IMR-90 (cell line): ENCODE data around the gene MTOR. TPM values are rescaled to one million over a fixed set of nuclear protein-coding genes. Genes with fewer than 3 reads are reported as not detected.
"Not testable (repeated sequence)": the region's sequence is repeated elsewhere in the genome, so short reads cannot be mapped to it uniquely, and the experiment has no call there.

Experiments
- ATAC-seq: fragments of 200-7000 bp; cut with Tn5 transposase; 2 replicates; pipeline ENCODE4 v1.9.1; 2020; ENCODE audit warnings: low read depth, mild to moderate bottlenecking, moderate library complexity
- BruUV-seq: library from RNA; stranded (reverse); fragments of 400-500 nt; replicated peaks from 2 replicates; lab custom pipeline; 2021; lab: Mats Ljungman, UMichigan
- CTCF ChIA-PET: fragments of 300-600 bp; formaldehyde crosslinking; extraction: SDS; loops from one replicate; lab custom pipeline; 2021; ENCODE audit warnings: antibody characterized with exemption; lab: Yijun Ruan, JAX
- POLR2A ChIA-PET: fragments of 300-600 bp; sonication (Branson Sonifier 250); formaldehyde crosslinking; loops from one replicate; lab custom pipeline; 2022; ENCODE audit warnings: antibody characterized with exemption; ENCODE audit not compliant: unreplicated experiment; lab: Charles Lee
- DNase-seq: peaks from one replicate; pipeline ENCODE4 v3.0.0; 2013
- H2AFZ ChIP-seq: replicated peaks from 2 replicates; pipeline ENCODE3; 2013; ENCODE audit warnings: low read length, mild to moderate bottlenecking; ENCODE audit not compliant: poor library complexity
- H2AK5ac ChIP-seq: 2 replicates; pipeline ENCODE4 v1.6.1; 2013; ENCODE audit warnings: low read depth, low read length, inconsistent platforms
- H2AK9ac ChIP-seq: replicated peaks from 2 replicates; pipeline ENCODE3; 2013; ENCODE audit warnings: mild to moderate bottlenecking, low read depth, low read length, moderate library complexity; ENCODE audit not compliant: poor library complexity
- H2BK120ac ChIP-seq: 2 replicates; pipeline ENCODE4 v1.6.1; 2013; ENCODE audit warnings: low read depth, low read length, inconsistent platforms
- H2BK15ac ChIP-seq: 3 replicates; pipeline ENCODE4 v1.6.1; 2013; ENCODE audit warnings: low read depth, low read length, inconsistent platforms
- H2BK20ac ChIP-seq: 2 replicates; pipeline ENCODE4 v1.6.1; 2013; ENCODE audit warnings: low read depth, mild to moderate bottlenecking, inconsistent platforms, low read length, moderate library complexity
- H2BK5ac ChIP-seq: 2 replicates; pipeline ENCODE4 v1.6.1; 2013; ENCODE audit warnings: mild to moderate bottlenecking, low read depth, low read length, inconsistent platforms; ENCODE audit not compliant: poor library complexity, severe bottlenecking
- H3K14ac ChIP-seq: replicated peaks from 2 replicates; pipeline ENCODE4 v1.6.1; 2013; ENCODE audit warnings: low read depth, low read length, inconsistent platforms
- H3K18ac ChIP-seq: 2 replicates; pipeline ENCODE4 v1.6.1; 2013; ENCODE audit warnings: low read depth, low read length, control low read depth
- H3K23ac ChIP-seq: 2 replicates; pipeline ENCODE4 v1.6.1; 2013; ENCODE audit warnings: low read depth, low read length, inconsistent platforms
- H3K27ac ChIP-seq: 2 replicates; pipeline ENCODE4 v1.5.1; 2013; ENCODE audit warnings: mild to moderate bottlenecking, control low read depth, low read length; ENCODE audit not compliant: insufficient read depth
- H3K27me3 ChIP-seq: 2 replicates; pipeline ENCODE4 v1.6.1; 2013; ENCODE audit warnings: low read length; ENCODE audit not compliant: control insufficient read depth, insufficient read depth
- H3K36me3 ChIP-seq: 2 replicates; pipeline ENCODE4 v1.6.1; 2013; ENCODE audit warnings: low read length, mixed read lengths; ENCODE audit not compliant: control insufficient read depth, insufficient read depth
- H3K4ac ChIP-seq: 2 replicates; pipeline ENCODE4 v1.6.1; 2013; ENCODE audit warnings: low read depth, low read length, inconsistent platforms
- H3K4me1 ChIP-seq: 2 replicates; pipeline ENCODE4 v1.6.1; 2013; ENCODE audit warnings: low read length, mixed read lengths; ENCODE audit not compliant: control insufficient read depth, insufficient read depth
- H3K4me2 ChIP-seq: 2 replicates; pipeline ENCODE4 v1.6.1; 2013; ENCODE audit warnings: low read depth, mild to moderate bottlenecking, control low read depth, low read length, moderate library complexity
- H3K4me3 ChIP-seq: 2 replicates; pipeline ENCODE4 v1.5.1; 2013; ENCODE audit warnings: low read depth, mild to moderate bottlenecking, control low read depth, low read length, moderate library complexity; ENCODE audit not compliant: insufficient read depth
- H3K56ac ChIP-seq: 2 replicates; pipeline ENCODE4 v1.6.1; 2013; ENCODE audit warnings: low read length, inconsistent platforms; ENCODE audit not compliant: insufficient read depth; ENCODE audit errors: extremely low read depth
- H3K79me1 ChIP-seq, 2 experiments: 2 replicates each; pipeline ENCODE4 v1.6.1; 2013; ENCODE audit warnings: low read length in 2 of 2, inconsistent platforms in 1 of 2, low read depth in 1 of 2
- H3K9ac ChIP-seq: 2 replicates; pipeline ENCODE4 v1.6.1; 2013; ENCODE audit warnings: low read depth, low read length, control low read depth
- H3K9me1 ChIP-seq: 2 replicates; pipeline ENCODE4 v1.6.1; 2013; ENCODE audit warnings: low read length, inconsistent platforms; ENCODE audit not compliant: insufficient read depth
- H3K9me3 ChIP-seq: 2 replicates; pipeline ENCODE4 v1.6.1; 2013; ENCODE audit warnings: low read length; ENCODE audit not compliant: control insufficient read depth, insufficient read depth
- H4K20me1 ChIP-seq: 2 replicates; pipeline ENCODE4 v1.6.1; 2013; ENCODE audit warnings: low read length, inconsistent platforms; ENCODE audit not compliant: insufficient read depth
- H4K5ac ChIP-seq: 2 replicates; pipeline ENCODE4 v1.6.1; 2013; ENCODE audit warnings: mild to moderate bottlenecking, low read depth, low read length, control low read depth
- H4K8ac ChIP-seq, 2 experiments: 2 replicates each; pipeline ENCODE4 v1.6.1; 2013; ENCODE audit warnings: low read depth in 2 of 2, low read length in 2 of 2, control low read depth in 1 of 2, inconsistent platforms in 1 of 2
- H4K91ac ChIP-seq: 2 replicates; pipeline ENCODE4 v1.6.1; 2013; ENCODE audit warnings: low read depth, low read length, inconsistent platforms; ENCODE audit not compliant: insufficient read depth
- WGBS, 2 experiments: methylation state at CpG; one replicate each; pipeline versions ENCODE4 v1.1.5 to v1.1.7; 2013; ENCODE audit warnings: missing lambda C conversion rate in 2 of 2; ENCODE audit not compliant: insufficient read length in 1 of 2; ENCODE audit errors: extremely low coverage in 2 of 2; 5-methylcytosine and 5-hydroxymethylcytosine counted together
- dilution Hi-C: fragments of 300-500 bp; cut with HindIII; formaldehyde crosslinking; loops from one replicate; pipeline ENCODE4 v1.14.3; 2018; ENCODE audit warnings: low sequenced_read_pairs; ENCODE audit not compliant: unreplicated experiment
- in situ Hi-C: fragments of 300-500 bp; cut with MboI; formaldehyde crosslinking; loops from 3 replicates; pipeline ENCODE4 v1.14.3; 2019; ENCODE audit warnings: low sequenced_read_pairs, inconsistent platforms, mixed read lengths
- intact Hi-C: fragments of 100-400 bp; cut with micrococcal nuclease; formaldehyde crosslinking; loops from 2 replicates; pipeline ENCODE4 v1.10.0; 2022
- polyA plus RNA-seq, 3 experiments: library from polyadenylated mRNA; depleted of rRNA; stranded (reverse); fragments of >200 nt; gene quantifications; 2 replicates each; pipeline ENCODE4 v1.2.3, GENCODE V29; 2012; ENCODE audit warnings: low replicate concordance in 1 of 3
- total RNA-seq: library from RNA; depleted of rRNA; stranded (reverse); fragments of >200 nt; gene quantifications from 2 replicates; pipeline ENCODE4 v1.2.3, GENCODE V29; 2012

MTOR gene
- total and polyA plus RNA-seq, 2 of the 4 experiments (the other 2 are of a cell fraction), result 19.2 to 36.7 TPM

DNA sequence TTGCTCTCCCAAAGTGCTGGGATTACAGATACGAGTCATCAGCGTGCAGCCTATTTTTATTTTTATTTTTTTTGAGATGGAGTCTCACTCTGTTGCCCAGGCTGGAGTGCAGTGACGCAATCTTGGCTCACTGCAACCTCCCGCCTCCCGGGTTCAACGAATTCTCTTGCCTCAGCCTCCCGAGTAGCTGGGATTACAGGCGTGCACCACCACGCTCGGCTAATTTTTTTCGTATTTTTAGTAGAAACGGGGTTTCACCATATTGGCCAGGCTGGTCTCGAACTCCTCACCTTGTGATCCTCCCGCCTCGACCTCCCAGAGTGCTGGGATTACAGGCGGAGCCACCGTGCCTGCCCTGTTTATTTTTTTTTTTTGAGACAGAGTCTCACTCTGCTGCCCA lies 161.5 kb downstream of the MTOR start:
- Histone ChIP-seq H3K36me3 (peaks cover 16% of the 10 kb centered on the region), H4K8ac (peak overlapping the region in 1 of 2 experiments; percentile 76; a peak in 3 of 4 replicates), H4K5ac (peak overlapping the region; percentile 30; the same call in 1 of the 2 replicates), H3K79me1 (peaks cover 4 to 12% of the 10 kb centered on the region in 2 experiments; a peak in 2 of 4 replicates)
- ATAC-seq, H2BK15ac ChIP-seq, dilution Hi-C loops, H3K4me2 ChIP-seq, in situ Hi-C loops, H2BK120ac ChIP-seq, H3K14ac ChIP-seq, H4K91ac ChIP-seq, intact Hi-C loops, DNase-seq, H3K9me3 ChIP-seq, BruUV-seq, H3K27ac ChIP-seq, H2AK9ac ChIP-seq, H3K4ac ChIP-seq, H3K9ac ChIP-seq, H3K4me3 ChIP-seq, H3K9me1 ChIP-seq, H3K4me1 ChIP-seq, H4K20me1 ChIP-seq, H3K23ac ChIP-seq, H2AK5ac ChIP-seq, H2BK5ac ChIP-seq, H2BK20ac ChIP-seq, H3K18ac ChIP-seq, H3K56ac ChIP-seq, POLR2A ChIA-PET, H3K27me3 ChIP-seq, H2AFZ ChIP-seq: not testable (repeated sequence)
- CTCF ChIA-PET, result interaction anchor here (3.1 kb wide), 1 partner anchor 63 kb away, joined by 13 read pairs; no protein-coding TSS in a partner anchor
- WGBS, 2 experiments, result 98% methylated on average over 12 of the region's 17 CpGs; no CpG with 5 or more reads in 1 of the 2 experiments
